PFSK-1 (cell line): ENCODE measurements around the gene KSR1.

Source experiments
- POLR2AphosphoS5 ChIP-seq: IDR thresholded peaks from 2 replicates; pipeline ENCODE4 v1.6.1; 2012; ENCODE audit warnings: low read depth, mild to moderate bottlenecking, control low read depth, low read length, moderate library complexity
- REST ChIP-seq, 2 experiments: IDR thresholded peaks; 2 replicates each; pipeline versions ENCODE4 v1.6.1 to v1.8.0; 2011 to 2012; ENCODE audit warnings: low read depth in 2 of 2, low read length in 2 of 2, control low read depth in 1 of 2, inconsistent platforms in 1 of 2, mild to moderate bottlenecking in 1 of 2, moderate library complexity in 1 of 2; ENCODE audit not compliant: insufficient read depth in 1 of 2
- SIN3A ChIP-seq: IDR thresholded peaks from 2 replicates; pipeline ENCODE4 v1.6.1; 2012; ENCODE audit warnings: mild to moderate bottlenecking, low read length, moderate library complexity, borderline replicate concordance; ENCODE audit not compliant: insufficient read depth
- TAF1 ChIP-seq: IDR thresholded peaks from 2 replicates; pipeline ENCODE4 v1.6.1; 2012; ENCODE audit warnings: low read length, control low read depth, borderline replicate concordance; ENCODE audit not compliant: insufficient read depth

GRCh38 chr17:27575096-27575911, 119.1 kb downstream of the KSR1 start:
- TF ChIP-seq POLR2AphosphoS5 (no peak), REST (IDR thresholded peaks at IDR 0.05; ENCODE audit: insufficient read depth in 1 of 2, low read depth in 2 of 2, low read length in 2 of 2) (no peak), SIN3A (no peak), TAF1 (no peak)
